Fibroblast of skin of scalp (primary cell): ENCODE measurements around the gene BTBD2.
"Not testable (repeated sequence)": the region's sequence is repeated elsewhere in the genome, so short reads cannot be mapped to it uniquely, and the experiment has no call there.

ENCODE experiments used
- DNase-seq: peaks from one replicate; pipeline ENCODE4 v3.0.0-alpha.2; 2013

BTBD2 gene

GRCh38 chr19:2014131-2014571 is 1.4 kb downstream of the BTBD2 start:
- no peak for DNase-seq

- no peak for DNase-seq
Observed at GRCh38 chr19:2013683-2013961, 1.9 kb downstream of the BTBD2 start.

- DNase-seq, result no peak
Observed at GRCh38 chr19:2012941-2013682, 2.4 kb downstream of the BTBD2 start.

- no peak for DNase-seq
Observed at GRCh38 chr19:2011169-2011568, 4.3 kb downstream of the BTBD2 start.

- DNase-seq, result no peak
Observed at GRCh38 chr19:2010135-2010668, 5.3 kb downstream of the BTBD2 start.

DNA sequence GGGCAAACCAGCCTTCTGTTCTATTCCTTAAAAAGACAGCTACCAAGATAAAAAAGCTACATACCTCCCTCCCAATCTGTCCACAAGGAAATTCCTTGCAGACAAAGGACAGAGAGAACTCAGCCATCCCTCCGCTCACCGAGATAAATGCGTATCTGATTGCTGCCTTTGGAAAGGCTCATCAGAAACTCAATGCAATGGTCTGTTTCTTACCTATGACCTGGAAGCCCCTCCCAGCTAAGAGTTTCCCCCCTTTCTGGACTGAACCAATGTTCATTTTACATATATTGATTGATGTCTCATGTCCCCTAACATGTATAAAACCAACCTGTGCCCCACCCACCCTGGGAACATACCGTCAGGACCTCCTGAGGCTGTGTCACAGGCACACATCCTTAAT is 11.6 kb downstream of the BTBD2 start:
- DNase-seq, result no peak

GRCh38 chr19:1999856-2000515 is 15.5 kb downstream of the BTBD2 start:
- no peak for DNase-seq

DNA sequence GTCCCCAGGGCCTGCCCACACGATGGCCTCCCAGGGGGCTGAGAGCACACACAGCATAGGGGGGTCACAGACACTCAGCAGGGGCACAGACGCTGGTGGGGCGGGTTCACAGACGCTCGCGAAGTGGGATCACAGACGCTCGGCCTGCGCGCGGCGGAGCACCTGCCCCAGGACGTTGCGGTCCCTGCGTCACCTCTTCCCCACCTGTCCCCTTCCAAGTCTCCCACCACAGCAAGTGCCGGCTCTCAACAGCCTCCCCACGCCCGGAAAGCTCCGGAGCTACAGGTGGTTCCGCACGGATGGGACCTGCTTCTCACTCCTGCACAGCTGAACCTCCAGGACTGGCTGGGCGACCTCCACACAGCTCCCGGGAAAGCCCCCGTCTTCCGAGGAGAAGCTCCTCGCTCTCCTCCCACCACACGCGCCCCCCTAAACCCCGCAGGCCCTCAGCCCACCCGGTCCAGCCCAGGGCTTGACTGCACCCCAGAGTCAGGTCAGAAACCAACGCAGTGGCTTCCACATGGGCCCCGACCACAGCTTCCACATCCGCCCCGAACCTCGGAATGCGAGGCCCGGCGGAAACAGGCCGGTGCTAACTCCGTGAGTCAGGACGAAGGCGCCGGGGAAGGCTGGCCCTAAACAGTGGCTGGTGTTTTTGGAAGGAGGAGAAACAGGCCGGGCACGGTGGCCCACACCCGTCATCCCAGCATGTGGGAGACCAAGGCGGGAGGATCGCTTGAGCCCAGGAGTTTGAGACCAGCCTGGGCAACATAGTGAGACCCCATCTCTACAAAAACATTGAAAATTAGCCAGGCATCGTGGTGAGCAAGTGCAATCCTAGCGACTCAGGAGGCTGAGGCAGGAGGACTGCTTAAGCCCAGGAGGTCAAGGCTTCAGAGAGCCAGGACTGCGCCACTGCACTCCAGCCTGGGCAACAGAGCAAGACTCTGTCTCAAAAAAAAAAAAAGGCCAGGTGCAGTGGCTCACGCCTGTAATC is 16.5 kb downstream of the BTBD2 start:
- no peak for DNase-seq

GRCh38 chr19:1997353-1998233 is 17.9 kb downstream of the BTBD2 start:
- DNase-seq, result no peak

GRCh38 chr19:1992759-1993260 is 22.7 kb downstream of the BTBD2 start:
- DNase-seq, result peak; percentile 7

GRCh38 chr19:1991018-1991913 is 24.2 kb downstream of the BTBD2 start:
- no peak for DNase-seq

- DNase-seq, result no peak
Observed at GRCh38 chr19:1990230-1991017, 25.1 kb downstream of the BTBD2 start.

DNA sequence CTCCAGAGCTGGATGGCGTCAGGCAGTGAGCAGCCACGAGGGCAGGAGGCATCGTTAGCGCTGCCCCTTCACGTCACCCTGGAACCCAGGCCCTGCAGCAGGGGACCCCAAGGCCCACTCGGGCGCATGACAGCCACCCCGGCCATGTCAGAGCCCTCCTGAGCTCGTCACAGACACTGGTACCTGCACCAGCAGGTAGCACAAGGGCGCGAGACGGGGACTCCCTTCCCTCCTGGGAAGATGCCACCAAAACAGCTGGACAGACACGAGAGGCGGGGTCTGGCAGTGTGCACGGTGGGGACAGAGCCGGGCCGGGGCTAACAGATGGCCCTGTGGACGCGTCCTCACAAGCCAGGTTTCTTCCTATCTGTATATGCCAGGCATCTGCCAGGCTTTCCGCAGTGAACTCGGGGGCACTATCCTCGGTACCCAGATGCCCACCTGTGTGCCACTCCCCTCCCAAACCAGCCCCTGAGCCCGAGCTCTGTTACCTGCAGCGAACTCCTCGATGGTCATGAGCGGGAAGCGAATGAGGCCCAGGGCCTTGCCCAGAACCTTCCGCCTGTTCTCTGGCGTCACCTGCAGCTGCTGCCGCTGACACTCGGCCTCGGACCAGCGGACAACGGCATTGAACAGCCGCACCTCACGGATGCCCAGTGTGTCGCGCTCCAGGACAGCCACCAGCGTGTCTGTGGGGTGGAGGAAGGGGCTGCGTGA is 25.8 kb downstream of the BTBD2 start:
- DNase-seq, result no peak

- not testable (repeated sequence) for DNase-seq
Observed at GRCh38 chr19:1988464-1988863, 27.1 kb downstream of the BTBD2 start.

DNA sequence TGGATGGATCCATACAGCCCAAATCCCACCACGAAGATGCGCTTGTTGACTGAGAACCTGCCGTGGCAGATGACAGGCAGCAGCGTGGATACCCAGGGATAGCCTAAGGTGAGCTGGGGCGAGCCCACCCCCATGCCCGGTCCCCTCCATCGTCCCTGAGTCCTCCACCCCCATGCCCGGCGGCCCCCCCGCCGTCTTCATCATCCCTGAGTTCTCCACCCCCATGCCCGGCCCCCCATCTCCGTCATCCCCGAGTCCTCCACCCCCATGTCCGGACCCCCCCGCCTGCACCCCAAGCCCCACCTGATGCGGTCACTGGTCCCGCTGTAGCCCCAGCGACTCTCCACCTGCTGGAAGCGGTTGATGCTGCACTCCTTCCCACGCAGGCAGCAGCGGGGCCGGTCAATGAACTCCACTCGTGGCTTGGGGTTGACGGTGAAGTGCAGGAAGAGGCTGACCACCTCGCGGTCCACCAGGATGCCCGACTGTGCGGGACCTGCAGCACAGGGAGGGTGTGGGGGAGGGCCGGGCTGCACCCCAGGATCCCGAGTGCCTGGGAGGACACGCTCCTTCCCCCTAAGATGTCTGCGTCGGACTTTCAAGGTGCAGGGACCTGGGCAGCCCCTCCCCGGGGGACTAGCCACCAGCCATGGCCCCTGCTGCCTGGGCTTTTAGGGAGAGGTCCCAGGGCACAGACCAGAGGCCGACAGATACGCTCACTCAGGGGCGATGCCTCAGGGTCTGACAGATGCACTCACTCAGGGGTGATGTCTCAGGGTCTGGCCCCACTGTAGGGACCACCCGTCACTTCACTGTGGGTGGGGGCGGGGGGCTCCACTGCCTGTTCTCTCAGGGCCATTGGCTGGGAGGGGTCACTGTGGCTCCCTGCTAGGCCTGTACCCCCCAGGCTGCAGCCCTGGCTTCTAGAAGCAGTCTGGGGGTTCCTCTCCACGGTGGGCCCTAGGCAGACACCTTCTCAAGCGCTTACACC is 28.0 kb downstream of the BTBD2 start:
- no peak for DNase-seq

DNA sequence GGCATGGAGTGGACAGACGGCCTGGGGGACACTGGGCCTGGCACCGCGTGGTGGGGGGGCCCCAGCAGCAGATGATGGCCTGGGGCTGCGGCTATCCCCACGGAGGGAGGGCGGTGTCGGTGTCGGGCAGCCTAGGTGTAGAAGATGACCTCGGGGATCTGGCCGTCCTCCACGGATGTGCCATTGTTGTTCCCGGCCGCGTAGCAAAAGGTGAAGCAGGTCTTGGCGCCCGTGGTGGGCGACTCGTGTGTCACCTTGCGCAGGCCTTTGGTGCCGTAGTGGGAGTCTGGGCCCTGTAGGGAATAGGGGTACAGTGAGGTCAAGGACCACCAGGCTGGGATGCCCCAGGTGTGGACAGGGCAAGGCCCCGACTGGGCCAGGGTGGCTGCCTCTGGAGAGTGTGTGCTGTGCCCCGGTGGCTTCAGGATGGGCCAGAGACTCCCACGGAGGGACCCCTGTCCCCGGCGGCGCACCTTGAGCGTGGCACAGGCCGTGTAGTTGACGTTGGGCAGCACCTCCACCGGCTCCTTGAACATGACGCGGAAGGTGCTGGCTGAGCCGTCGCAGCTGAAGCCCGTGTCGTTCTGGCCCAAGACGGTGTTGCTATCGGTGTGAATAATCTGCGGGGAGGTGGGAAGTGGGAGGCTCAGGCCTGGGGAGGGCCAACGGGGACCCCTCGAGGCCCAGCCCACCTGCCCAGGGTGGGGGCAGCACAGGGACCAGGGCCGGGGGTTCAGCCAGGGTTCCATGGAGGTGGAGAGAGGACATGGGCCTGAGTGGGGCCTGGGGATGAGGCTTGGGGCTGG is 29.0 kb downstream of the BTBD2 start:
- DNase-seq, result no peak
